ENCODE measurements around the gene CSNK1A1.
"Not testable (repeated sequence)": the region's sequence is repeated elsewhere in the genome, so short reads cannot be mapped to it uniquely, and the experiment has no call there.

The CSNK1A1 gene

GRCh38 chr5:149576021-149576420, 24.8 kb upstream of the CSNK1A1 start:
- DNase-seq (ENCODE audit: low read depth, low spot score) = no peak
- H3K4me3 ChIP-seq (ENCODE audit: low read length) = no peak overlapping the region

GRCh38 chr5:149575131-149575530, 23.9 kb upstream of the CSNK1A1 start:
- H3K4me3 ChIP-seq (ENCODE audit: low read length) = no peak overlapping the region
- DNase-seq (ENCODE audit: low read depth, low spot score) = no peak

GRCh38 chr5:149572576-149573231, 21.5 kb upstream of the CSNK1A1 start:
- no peak overlapping the region for H3K4me3 ChIP-seq (ENCODE audit: low read length)
- no peak for DNase-seq (ENCODE audit: low read depth, low spot score)

- H3K4me3 ChIP-seq (ENCODE audit: low read length) = no peak overlapping the region
- no peak for DNase-seq (ENCODE audit: low read depth, low spot score)
Observed at GRCh38 chr5:149572170-149572569, 20.9 kb upstream of the CSNK1A1 start.

GRCh38 chr5:149567226-149567625, 16.0 kb upstream of the CSNK1A1 start:
- no peak for DNase-seq (ENCODE audit: low read depth, low spot score)
- H3K4me3 ChIP-seq (ENCODE audit: low read length) = no peak overlapping the region

DNA sequence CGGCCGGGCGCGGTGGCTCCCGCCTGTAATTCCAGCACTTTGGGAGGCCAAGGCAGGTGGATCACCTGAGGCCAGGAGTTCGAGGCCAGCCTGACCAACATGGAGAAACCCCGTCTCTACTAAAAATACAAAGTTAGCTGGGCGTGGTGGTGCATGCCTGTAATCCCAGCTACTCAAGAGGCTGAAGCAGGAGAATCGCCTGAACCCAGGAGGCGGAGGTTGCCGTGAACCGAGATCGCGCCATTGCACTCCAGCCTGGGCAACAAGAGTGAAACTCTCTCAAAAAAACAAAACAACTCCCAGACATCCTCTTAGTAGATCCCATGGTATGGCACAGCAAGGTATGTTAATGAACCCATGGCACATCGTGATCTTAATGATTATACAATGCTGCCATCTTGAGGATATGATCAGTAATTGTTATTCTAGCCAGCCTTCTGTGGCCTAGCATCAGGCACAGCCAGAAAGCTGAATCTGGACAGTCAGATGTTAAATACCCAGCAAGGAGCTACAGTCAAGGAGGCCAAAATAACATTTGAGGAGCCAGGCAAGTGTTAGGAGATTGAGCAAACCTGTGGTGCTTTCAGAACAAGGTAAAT, 13.4 kb upstream of the CSNK1A1 start:
- H3K4me3 ChIP-seq (ENCODE audit: low read length) = not testable (repeated sequence)
- DNase-seq (ENCODE audit: low read depth, low spot score) = peak; percentile 62

GRCh38 chr5:149563466-149563865, 12.2 kb upstream of the CSNK1A1 start:
- no peak for DNase-seq (ENCODE audit: low read depth, low spot score)
- H3K4me3 ChIP-seq (ENCODE audit: low read length) = no peak overlapping the region

DNA sequence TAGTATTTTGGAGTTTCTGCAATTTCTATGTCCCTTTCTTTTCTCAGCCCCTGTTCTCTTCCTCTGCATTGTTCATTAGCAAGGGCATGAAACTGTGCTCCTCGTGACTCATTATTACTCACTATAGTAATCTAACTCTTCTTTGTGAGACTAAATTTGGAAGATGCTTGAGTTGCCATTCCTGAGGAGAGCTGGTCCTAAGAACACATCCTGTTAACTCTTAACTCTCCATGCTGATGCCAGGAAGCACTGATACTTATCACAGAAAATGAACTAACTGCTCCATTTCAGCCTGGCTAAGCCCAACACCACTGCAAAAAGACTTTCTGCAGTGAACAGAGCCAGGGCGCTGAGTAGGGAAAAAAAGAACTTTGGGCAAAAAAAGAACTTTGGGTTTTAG, 10.6 kb upstream of the CSNK1A1 start:
- DNase-seq (ENCODE audit: low read depth, low spot score) = no peak

GRCh38 chr5:149559706-149560105, 8.5 kb upstream of the CSNK1A1 start:
- no peak overlapping the region for H3K4me3 ChIP-seq (ENCODE audit: low read length)
- DNase-seq (ENCODE audit: low read depth, low spot score) = no peak

More for the DNA sequence above, 10.6 kb upstream of the CSNK1A1 start:
- no peak overlapping the region for H3K4me3 ChIP-seq (ENCODE audit: low read length)

DNA sequence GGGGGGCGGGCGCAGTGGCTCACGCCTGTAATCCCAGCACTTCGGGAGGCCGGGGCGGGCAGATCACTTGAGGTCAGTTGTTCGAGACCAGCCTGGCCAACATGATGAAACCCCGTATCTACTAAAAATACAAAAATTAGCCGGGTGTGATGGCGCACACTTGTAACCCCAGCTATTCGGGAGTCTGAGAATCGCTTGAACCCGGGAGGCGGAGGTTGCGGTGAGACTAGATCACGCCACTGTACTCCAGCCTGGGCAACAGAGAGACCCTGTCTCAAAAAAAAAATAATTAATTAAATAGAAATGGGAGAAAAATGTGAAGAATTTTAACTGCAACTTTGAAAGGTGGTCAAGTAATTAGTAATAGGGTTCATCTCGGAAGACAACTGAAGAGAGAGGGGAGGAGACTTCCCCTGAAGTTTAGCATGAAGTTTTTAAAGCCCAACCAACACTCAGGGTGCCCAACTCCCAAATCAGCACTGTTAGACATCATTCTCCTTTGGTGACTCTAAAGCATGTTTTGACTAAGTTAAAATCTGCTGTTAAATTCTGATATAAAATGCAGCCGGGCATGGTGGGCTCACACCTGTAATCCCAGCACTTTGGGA, 1.4 kb upstream of the CSNK1A1 start:
- H3K4me3 ChIP-seq (ENCODE audit: low read length) = no peak overlapping the region
- no peak for DNase-seq (ENCODE audit: low read depth, low spot score)

GRCh38 chr5:149552038-149552494, 827 bp upstream of the CSNK1A1 start:
- peak overlapping the region; percentile 99 for H3K4me3 ChIP-seq (ENCODE audit: low read length)
- no peak for DNase-seq (ENCODE audit: low read depth, low spot score)

DNA sequence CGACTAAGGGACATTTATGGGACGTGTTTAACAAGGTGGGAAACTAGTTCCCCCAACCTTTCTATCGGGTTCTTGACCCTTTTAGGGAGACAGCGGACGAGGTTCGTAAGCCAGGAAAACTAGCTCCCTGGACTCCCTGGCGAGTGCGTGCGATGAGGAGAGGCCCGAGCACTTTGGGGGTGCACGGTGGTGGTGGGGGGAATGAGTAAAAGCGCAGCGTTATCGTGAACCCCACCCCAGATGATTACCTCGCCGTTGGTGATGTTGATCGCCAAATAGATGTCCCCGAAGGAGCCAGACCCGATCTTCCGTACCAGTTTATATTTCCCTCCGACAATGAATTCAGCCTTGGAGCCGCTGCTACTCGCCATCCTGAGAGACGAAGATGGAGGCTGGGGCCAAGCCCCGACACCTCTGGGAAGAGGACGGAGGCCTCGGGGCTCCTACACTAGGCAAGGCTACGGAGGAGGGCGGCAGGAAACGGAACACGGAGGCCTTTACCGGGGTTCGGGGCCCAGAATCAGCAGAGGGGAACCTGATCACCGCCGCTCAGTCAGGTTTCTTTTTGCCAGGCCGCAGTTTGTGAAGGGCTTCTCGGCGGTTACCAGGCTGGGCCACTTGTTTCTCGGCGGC, 529 bp downstream of the CSNK1A1 start:
- no peak for DNase-seq (ENCODE audit: low read depth, low spot score)
- peak overlapping the region; percentile 99 for H3K4me3 ChIP-seq (ENCODE audit: low read length)

GRCh38 chr5:149550268-149550583, 1.0 kb downstream of the CSNK1A1 start:
- H3K4me3 ChIP-seq (ENCODE audit: low read length) = peak overlapping the region; percentile 99
- DNase-seq (ENCODE audit: low read depth, low spot score) = no peak

DNA sequence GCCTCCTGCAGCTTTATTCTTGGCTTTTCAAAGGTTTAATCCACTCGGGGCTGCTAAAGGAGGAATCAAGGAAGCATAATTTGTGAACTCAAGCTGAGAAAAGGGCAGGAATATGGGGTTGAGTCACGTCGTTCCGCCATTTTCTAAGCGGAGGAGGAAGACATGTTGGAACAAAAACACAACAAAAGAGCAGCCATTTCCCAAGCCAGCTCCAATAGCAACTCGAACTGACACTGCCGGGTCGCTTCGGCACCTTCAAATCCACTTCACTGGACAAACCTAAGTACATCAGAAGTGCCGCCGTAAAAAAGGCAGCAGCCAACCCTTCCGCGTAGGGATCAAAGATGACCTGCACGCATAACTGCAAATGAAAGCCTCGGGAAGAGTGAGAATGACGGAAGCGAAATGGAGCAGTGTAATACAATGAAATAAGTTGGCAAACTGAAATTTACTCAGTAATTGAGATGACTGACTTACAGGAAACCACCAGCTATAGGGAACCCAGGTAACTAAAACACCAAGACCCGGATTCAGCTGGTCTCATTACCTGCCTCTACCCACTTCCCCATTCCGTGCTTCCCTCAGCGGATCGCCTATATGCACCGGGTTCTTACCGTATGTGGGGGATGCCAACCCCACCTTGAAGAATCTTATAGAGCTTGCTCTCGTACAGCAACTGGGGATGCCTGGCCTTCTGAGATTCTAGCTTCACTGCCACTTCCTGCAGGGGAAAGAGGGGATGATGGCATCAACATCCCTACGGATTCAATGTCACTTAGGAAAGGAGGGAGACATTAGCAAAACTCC, 1.6 kb downstream of the CSNK1A1 start:
- DNase-seq (ENCODE audit: low read depth, low spot score) = peak; percentile 62
- peak overlapping the region; percentile 99 for H3K4me3 ChIP-seq (ENCODE audit: low read length)

DNA sequence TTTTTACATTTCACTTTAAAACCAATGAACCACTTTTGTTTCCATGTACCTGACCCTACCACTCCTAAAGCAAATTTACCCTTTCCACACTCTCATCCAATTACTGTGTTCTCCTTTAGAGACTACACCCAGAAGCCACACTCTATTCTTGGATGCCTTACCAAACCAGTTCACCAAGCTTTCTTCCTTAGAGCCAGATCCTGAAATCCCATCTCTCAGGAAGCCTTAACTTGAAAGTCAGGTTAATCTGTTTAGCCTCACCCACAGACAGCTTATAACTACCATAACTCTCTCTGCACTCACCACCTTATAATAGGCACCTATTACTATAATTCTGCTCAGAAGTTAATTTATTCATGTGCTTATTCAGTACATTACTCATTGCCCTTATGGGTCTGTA, 4.3 kb downstream of the CSNK1A1 start:
- H3K4me3 ChIP-seq (ENCODE audit: low read length) = no peak overlapping the region
- no peak for DNase-seq (ENCODE audit: low read depth, low spot score)

DNA sequence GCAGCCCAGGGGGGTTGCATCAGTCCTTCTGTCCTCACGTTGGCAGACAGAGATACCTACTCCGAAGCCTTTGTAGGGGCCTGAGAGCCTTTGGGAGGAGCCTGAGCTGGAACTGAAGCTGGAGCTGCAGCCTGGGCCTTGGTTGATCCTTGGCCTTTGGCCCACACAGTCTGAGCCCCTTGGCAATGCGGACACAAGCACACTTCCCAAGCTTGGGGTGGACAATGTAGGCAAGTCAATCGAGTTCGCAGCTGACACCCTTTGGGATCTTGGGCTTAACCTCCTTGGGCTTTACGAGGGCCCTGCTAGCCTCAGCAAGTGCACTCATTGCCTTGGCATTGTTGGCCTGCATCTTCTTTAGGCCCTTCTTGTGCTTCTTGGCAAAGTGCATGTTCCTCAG, 5.9 kb downstream of the CSNK1A1 start:
- no peak overlapping the region for H3K4me3 ChIP-seq (ENCODE audit: low read length)
- DNase-seq (ENCODE audit: low read depth, low spot score) = no peak

DNA sequence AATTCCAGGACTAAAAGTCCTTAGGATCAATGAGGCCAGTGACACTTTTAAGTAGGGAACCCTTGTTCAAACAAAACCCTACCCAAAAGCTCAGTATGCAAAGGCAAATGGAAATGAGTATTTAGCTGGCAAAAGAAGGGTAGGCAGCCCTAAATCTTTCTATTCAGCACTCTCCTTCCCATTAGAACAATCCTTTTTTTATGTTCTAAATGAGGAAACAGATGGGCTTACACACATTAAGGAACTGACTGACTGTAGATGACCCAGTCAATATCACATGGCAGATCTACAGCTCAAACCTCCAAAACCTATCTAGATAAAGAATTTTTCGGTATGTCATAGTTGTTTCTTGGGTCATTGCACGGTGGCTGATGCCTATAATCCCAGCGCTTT, 7.2 kb downstream of the CSNK1A1 start:
- H3K4me3 ChIP-seq (ENCODE audit: low read length) = no peak overlapping the region
- no peak for DNase-seq (ENCODE audit: low read depth, low spot score)

- no peak for DNase-seq (ENCODE audit: low read depth, low spot score)
- no peak overlapping the region for H3K4me3 ChIP-seq (ENCODE audit: low read length)
Observed at GRCh38 chr5:149543361-149544027, 7.7 kb downstream of the CSNK1A1 start.

DNA sequence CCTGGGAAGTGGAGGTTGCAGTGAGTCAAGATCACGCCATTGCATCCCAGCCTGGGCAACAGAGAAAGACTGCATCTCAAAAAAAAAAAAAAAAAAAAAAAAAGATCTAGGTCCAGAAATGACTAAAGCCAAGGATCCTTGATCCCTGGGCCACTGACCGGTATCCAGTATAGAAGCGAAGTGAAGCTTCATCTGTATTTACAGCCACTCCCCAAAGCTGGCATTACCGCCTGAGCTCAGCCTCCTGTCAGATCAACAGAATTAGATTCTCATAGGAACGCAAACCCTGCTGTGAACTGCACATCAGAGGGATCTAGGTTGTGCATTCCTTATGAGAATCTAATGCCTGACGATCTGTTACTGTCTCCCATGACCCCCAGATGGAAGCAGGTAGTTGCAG, 9.3 kb downstream of the CSNK1A1 start:
- no peak overlapping the region for H3K4me3 ChIP-seq (ENCODE audit: low read length)
- DNase-seq (ENCODE audit: low read depth, low spot score) = no peak
